ENCODE measurements around the gene NISCH. TPM values are rescaled to one million over a fixed set of nuclear protein-coding genes. Genes with fewer than 3 reads are reported as not detected.

The NISCH gene
- total RNA-seq, 1 donor from 2014 or later = 240 TPM

DNA sequence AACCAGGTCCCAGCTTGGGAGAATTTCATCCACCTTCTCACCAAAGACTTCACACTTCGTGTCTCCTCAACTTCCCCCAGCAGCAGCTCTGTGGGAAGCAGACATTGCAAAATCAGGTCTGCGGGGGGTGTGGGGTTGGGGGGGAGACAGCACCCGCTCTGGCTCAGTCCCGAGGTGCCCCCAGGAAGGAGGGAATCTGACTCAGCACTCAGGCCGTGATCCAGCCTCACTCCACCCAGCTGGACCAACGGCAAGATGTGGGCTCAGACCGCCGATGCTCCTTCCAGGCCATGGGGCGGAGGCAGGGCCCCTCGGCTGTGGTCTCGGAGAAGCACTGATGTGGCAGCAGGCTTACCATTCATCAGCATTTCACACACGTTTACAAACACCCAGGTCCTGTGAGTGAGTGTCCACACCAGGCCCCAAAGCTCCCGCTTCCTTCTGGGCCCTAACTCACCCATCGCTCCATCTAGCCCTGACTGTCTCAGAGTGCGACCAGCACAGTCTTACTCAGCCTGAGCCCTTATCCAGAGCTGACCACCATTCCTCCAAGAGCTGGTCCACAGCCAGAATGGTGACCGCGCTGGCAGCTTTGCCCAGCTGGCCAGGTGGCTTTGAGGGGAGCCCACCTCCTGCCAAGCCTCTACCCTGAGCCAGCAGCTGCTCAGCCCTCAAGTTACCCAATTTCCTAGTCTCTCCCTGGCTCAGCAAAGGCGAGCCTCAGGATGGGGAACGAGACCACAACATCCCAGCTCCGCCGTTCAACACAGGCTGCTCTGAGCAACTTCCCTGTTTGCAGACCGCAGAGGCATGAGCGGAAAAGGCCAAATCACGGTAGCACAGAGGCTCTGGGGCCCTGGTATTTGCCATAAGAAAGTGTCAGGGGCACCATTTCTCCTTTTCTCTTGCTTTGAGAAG lies 43.0 kb downstream of the NISCH start:
- Mint-ChIP-seq H3K4me3 (no peak overlapping the region), H3K27me3 (ENCODE audit: low read depth) (no peaks in the 10 kb centered on the region), H3K27ac (no peak overlapping the region), H3K4me1 (peaks cover 4% of the 10 kb centered on the region), H3K36me3 (no peaks in the 10 kb centered on the region), H3K9me3 (no peaks in the 10 kb centered on the region)
- TF ChIP-seq, protein P1, sequence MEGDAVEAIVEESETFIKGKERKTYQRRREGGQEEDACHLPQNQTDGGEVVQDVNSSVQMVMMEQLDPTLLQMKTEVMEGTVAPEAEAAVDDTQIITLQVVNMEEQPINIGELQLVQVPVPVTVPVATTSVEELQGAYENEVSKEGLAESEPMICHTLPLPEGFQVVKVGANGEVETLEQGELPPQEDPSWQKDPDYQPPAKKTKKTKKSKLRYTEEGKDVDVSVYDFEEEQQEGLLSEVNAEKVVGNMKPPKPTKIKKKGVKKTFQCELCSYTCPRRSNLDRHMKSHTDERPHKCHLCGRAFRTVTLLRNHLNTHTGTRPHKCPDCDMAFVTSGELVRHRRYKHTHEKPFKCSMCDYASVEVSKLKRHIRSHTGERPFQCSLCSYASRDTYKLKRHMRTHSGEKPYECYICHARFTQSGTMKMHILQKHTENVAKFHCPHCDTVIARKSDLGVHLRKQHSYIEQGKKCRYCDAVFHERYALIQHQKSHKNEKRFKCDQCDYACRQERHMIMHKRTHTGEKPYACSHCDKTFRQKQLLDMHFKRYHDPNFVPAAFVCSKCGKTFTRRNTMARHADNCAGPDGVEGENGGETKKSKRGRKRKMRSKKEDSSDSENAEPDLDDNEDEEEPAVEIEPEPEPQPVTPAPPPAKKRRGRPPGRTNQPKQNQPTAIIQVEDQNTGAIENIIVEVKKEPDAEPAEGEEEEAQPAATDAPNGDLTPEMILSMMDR (IDR thresholded peaks at IDR 0.05; ENCODE audit: unreplicated experiment) = no peak
- no peak for DNase-seq (ENCODE audit: low spot score in 2 of 2, unreplicated experiment in 2 of 2)

DNA sequence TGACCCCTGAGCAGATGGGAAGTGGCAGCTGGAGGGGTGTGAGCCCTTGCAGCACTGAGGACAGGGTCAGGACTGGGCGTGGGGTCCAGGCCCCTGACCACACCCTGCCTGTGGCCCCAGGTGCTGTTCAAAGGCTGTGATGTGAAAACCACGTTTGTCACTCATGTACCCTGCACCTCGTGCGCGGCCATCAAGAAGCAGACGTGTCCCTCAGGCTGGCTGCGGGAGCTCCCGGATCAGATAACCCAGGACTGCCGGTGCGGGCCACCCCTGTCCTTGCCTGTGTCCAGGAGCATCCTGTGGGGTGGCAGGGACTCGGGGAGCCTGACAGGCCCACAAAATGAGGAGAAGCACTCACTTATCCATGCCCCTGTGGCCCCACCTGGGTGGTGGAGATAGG lies 45.6 kb downstream of the NISCH start:
- H3K27ac Mint-ChIP-seq = no peak overlapping the region
- no peak overlapping the region for H3K4me3 Mint-ChIP-seq
- no peaks in the 10 kb centered on the region for H3K36me3 Mint-ChIP-seq
- H3K27me3 Mint-ChIP-seq (ENCODE audit: low read depth) = no peaks in the 10 kb centered on the region
- no peaks in the 10 kb centered on the region for H3K4me1 Mint-ChIP-seq
- H3K9me3 Mint-ChIP-seq = no peaks in the 10 kb centered on the region
- TF ChIP-seq, protein P1 (IDR thresholded peaks at IDR 0.05; ENCODE audit: unreplicated experiment) = no peak
- no peak for DNase-seq (ENCODE audit: low spot score in 2 of 2, unreplicated experiment in 2 of 2)

DNA sequence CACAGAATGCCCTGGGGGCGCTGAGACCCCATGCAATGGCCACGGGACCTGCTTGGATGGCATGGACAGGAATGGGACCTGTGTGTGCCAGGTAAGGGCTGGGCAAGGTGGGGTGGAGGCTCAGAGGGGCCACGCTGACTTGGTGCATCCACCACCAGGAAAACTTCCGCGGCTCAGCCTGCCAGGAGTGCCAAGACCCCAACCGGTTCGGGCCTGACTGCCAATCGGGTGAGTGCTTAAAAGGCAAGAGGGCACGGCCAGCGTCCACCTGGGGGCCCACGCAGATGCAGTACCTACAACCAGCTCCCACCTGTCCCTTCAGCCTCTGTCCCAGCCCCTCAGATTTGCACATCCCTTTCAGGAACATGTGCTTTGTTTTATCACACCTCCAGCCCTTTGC lies 46.6 kb downstream of the NISCH start:
- Mint-ChIP-seq H3K36me3 (no peaks in the 10 kb centered on the region), H3K4me3 (no peak overlapping the region), H3K27me3 (ENCODE audit: low read depth) (no peaks in the 10 kb centered on the region), H3K27ac (no peak overlapping the region), H3K4me1 (no peaks in the 10 kb centered on the region), H3K9me3 (no peaks in the 10 kb centered on the region)
- no peak for DNase-seq (ENCODE audit: low spot score in 2 of 2, unreplicated experiment in 2 of 2)
- TF ChIP-seq, protein P1 (IDR thresholded peaks at IDR 0.05; ENCODE audit: unreplicated experiment) = no peak

GRCh38 chr3:52502808-52503350 lies 47.5 kb downstream of the NISCH start:
- H3K36me3 Mint-ChIP-seq = no peaks in the 10 kb centered on the region
- no peak for DNase-seq (ENCODE audit: low spot score in 2 of 2, unreplicated experiment in 2 of 2)
- H3K4me1 Mint-ChIP-seq = no peaks in the 10 kb centered on the region
- TF ChIP-seq, protein P1 (IDR thresholded peaks at IDR 0.05; ENCODE audit: unreplicated experiment) = no peak
- H3K4me3 Mint-ChIP-seq = no peak overlapping the region
- no peaks in the 10 kb centered on the region for H3K9me3 Mint-ChIP-seq
- no peaks in the 10 kb centered on the region for H3K27me3 Mint-ChIP-seq (ENCODE audit: low read depth)
- no peak overlapping the region for H3K27ac Mint-ChIP-seq

- Mint-ChIP-seq H3K9me3 (no peaks in the 10 kb centered on the region), H3K36me3 (no peaks in the 10 kb centered on the region), H3K4me1 (no peaks in the 10 kb centered on the region), H3K27me3 (ENCODE audit: low read depth) (no peaks in the 10 kb centered on the region), H3K4me3 (no peak overlapping the region), H3K27ac (no peak overlapping the region)
- DNase-seq (ENCODE audit: low spot score in 2 of 2, unreplicated experiment in 2 of 2) = no peak
- TF ChIP-seq, protein P1 (IDR thresholded peaks at IDR 0.05; ENCODE audit: unreplicated experiment) = no peak
Observed at GRCh38 chr3:52503788-52504424, 48.5 kb downstream of the NISCH start.

Measured in mesothelial cell of epicardium (in vitro differentiated cells).